Mononuclear cell (primary cell): Measurements from ENCODE around the gene FADS3. TPM values are rescaled to one million over a fixed set of nuclear protein-coding genes. Genes with fewer than 3 reads are reported as not detected.

Experiments used
- H3K27me3 ChIP-seq: 2 replicates; pipeline ENCODE4 v1.6.0; 2011; ENCODE audit warnings: low read length, control low read depth; ENCODE audit not compliant: insufficient read depth
- H3K4me1 ChIP-seq: 2 replicates; pipeline ENCODE4 v1.5.1; 2011; ENCODE audit warnings: mild to moderate bottlenecking, low read length, control low read depth; ENCODE audit not compliant: insufficient read depth
- H3K4me3 ChIP-seq: 2 replicates; pipeline ENCODE4 v1.5.1; 2011; ENCODE audit warnings: mild to moderate bottlenecking, low read length, moderate library complexity
- H3K9me3 ChIP-seq: 2 replicates; pipeline ENCODE4 v1.5.1; 2011; ENCODE audit warnings: low read depth, mild to moderate bottlenecking, control low read depth, low read length
- total RNA-seq: library from RNA; depleted of rRNA; stranded (reverse); fragments of >200 nt; gene quantifications from one replicate; pipeline ENCODE4 v1.2.3, GENCODE V29; 2012

The FADS3 gene
- total RNA-seq, 1 donor: 7.0 TPM

DNA sequence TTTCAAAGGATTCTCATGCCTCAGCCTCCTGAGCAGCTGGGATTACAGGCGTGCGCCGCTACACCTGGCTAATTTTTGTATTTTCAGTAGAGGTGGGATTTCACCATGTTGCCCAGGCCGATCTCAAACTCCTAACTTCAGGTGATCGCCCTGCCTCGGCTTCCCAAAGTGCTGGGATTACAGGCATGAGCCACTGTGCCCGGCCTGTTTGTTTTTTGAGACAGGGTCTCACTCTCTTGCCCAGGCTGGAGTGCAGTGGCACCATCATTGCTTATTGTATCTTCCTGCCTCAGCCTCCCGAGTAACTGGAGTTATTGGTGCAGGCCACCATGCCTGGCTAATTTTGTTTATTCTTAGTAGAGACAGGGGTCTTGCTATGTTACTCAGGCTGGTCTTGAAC is 55.2 kb downstream of the FADS3 start:
- Histone ChIP-seq H3K4me1 (peaks cover 43% of the 10 kb centered on the region), H3K9me3 (no peaks in the 10 kb centered on the region), H3K4me3 (no peak overlapping the region), H3K27me3 (no peaks in the 10 kb centered on the region)

DNA sequence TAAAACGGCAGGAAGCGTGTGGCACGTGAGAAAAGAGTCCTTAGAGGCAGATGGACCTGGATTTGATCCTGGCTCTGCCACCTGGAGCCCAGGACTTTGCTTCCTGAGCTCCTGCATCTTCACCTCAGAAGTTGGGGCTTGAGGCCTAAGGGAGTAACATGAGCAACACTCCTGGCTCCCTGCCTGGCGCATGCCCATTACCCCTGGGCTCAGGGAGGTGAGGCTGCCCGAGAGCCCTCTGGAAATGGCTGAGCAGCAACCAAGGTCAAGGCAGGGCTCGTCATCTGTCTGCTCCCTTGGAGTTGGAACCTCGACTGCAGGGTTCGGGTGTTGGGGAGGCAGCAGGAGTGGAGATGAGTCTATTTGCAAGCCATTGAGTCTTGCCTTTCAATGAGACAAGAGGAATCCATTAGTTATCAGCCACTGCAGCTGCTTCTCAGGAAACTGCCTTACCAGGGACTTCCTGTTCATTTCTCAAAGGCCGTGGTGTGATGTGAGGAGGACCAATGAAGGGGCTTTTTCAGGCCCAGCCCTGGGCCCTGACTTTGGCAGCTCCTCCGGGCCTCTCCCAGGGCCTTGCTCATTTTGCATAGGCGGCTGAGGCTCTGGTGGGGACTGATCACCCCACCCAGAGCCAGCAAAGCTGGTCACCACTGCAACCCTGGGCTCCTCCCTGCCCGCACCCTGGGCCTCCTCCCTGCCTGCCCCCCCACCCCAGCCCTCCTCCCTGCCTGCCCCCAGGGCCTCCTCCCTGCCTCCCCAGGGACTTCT is 56.9 kb downstream of the FADS3 start:
- H3K4me3 ChIP-seq: no peak overlapping the region
- H3K27me3 ChIP-seq: no peaks in the 10 kb centered on the region
- peaks cover 60% of the 10 kb centered on the region for H3K4me1 ChIP-seq
- no peaks in the 10 kb centered on the region for H3K9me3 ChIP-seq

DNA sequence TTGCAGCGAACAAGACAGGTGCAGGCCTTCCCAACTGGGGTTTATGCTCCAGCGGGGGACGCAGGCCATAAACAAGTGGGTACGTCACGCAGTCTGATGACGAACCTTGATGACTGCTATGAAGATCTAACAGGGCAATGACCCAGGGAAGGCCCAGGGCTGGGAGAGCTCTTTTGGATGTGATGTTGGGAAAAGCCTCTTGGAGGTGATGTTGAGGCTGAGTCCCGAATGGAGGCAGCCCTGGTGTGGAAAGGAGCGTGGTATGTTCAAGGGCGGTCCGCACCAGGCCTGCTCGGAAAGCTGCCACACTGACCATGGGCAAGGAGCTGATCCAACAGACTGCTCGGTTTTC is 57.4 kb downstream of the FADS3 start:
- no peaks in the 10 kb centered on the region for H3K27me3 ChIP-seq
- H3K4me1 ChIP-seq: peaks cover 66% of the 10 kb centered on the region
- H3K9me3 ChIP-seq: no peaks in the 10 kb centered on the region
- no peak overlapping the region for H3K4me3 ChIP-seq

DNA sequence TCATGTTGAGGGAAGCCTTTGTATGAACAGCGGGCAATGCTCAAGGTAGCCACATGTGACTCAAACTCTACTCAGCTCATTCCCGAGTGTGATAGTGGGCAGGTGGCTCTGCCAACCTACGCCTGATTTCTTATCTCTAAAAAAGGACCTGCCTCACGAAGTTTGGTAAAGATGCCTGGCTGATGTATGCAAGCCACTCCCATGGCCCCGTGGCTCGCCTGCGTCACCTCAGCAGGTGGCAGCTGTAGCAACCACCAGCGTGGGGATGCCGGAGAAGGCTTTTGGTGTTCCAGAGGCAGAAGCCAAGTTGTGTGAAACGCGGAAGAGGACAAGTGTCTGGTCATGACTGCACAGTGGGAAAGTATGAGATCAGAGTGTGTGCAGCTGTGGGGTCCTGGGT is 57.9 kb downstream of the FADS3 start:
- H3K4me3 ChIP-seq: no peak overlapping the region
- peaks cover 70% of the 10 kb centered on the region for H3K4me1 ChIP-seq
- peaks cover 4% of the 10 kb centered on the region for H3K27me3 ChIP-seq
- no peaks in the 10 kb centered on the region for H3K9me3 ChIP-seq

DNA sequence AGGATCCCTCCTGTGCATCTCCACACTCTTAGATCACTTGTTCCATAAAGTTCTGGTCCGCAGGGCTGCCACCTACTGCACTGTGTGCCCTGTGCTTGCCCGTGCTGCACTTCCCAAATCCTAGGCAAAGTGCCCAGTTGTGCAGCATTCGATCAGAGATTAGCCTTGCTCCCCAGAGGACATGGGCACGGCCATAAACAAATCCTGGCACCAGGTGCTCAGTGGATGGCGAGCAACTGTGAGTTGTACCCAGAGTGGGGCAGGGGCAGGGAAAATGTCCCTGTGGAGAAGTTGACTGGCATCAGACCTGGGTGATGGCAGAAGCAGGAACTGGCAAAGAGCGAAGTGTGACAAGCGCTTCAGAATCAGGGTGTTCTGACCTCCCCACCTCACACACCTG is 58.6 kb downstream of the FADS3 start:
- Histone ChIP-seq H3K9me3 (no peaks in the 10 kb centered on the region), H3K4me1 (peaks cover 77% of the 10 kb centered on the region), H3K4me3 (no peak overlapping the region), H3K27me3 (peaks cover 5% of the 10 kb centered on the region)

DNA sequence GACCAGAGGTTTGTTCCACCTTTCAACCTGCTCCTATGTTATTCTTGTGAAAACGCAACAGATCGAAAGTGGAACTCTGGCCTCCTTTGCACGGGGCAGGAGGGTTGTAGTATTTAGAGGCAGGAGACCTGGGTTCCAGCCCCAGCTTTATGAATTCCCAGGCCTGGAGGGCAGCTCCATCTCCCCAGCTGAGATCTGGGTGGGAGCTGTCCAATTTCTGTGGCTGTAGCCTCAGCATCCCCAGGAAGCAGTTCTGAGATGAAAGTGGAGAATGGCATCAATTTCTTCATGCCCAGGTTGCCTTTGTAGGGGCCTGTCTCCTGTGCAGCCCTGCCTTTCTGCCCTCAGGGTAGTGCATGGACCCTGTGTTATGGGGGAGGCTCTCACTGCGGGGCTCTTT is 59.1 kb downstream of the FADS3 start:
- no peaks in the 10 kb centered on the region for H3K9me3 ChIP-seq

DNA sequence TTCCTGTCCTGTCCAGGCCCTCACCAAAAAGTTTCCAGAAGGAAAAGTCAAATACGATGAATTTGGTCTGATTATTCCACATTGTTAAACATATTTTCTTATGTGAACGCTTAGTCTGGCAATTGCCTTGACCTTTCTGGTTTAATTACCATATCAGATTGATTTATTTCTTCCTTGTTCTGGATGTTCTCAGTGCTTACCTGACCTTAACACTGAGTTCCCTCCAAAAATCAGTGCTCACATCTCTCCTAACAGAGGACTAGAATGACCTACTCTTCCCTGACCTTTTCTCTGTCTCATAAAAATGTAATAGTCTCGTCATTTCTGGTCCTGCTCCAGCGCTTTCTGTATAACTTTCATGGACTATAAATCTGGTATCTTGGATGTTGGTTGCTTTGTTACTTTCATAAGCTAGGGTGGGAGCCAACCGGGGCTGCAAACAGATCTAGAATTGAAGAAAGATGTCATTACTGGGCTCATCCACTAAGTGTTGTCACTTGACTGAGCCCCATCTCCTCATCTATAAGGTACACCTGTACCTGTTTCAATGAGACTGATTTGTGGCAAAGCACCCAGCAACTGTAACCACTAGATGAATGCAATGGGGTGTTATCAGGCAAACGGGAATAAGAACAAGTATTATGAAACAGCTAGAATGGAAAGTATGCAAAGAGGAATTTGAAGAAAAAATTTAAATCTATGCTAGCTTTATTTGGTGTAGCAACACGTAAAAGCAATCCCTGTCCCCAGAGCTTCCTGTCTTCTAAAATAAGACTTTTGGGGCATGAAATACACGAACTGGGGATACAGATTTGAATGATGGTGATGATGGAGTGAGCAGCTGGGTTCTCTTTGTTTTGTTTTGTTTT is 60.9 kb downstream of the FADS3 start:
- peaks cover 79% of the 10 kb centered on the region for H3K4me1 ChIP-seq
- peaks cover 5% of the 10 kb centered on the region for H3K27me3 ChIP-seq
- H3K4me3 ChIP-seq: no peak overlapping the region
- no peaks in the 10 kb centered on the region for H3K9me3 ChIP-seq

More for the DNA sequence above, 59.1 kb downstream of the FADS3 start:
- Histone ChIP-seq H3K4me1 (peaks cover 83% of the 10 kb centered on the region), H3K4me3 (no peak overlapping the region), H3K27me3 (peaks cover 5% of the 10 kb centered on the region)

DNA sequence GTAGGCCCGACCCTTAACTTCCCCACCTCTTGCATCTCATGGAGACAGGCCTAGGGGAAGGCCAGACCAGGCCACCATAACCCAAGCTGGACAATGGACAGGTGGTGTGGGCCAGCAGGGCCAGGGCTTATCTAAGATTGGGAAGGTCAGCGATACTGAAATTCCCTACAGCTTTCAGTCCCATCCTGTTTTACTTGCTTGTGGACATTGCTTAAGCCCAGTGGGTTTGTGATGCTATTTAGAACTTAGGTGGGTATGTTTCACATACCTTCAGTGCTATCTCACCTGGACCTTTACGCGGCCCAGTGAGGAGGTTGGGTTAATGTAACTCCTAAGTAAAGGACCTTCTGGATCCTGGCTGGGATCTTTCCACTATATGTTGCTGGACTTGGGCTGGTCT is 61.5 kb downstream of the FADS3 start:
- Histone ChIP-seq H3K4me3 (no peak overlapping the region), H3K9me3 (no peaks in the 10 kb centered on the region), H3K4me1 (peaks cover 73% of the 10 kb centered on the region)

DNA sequence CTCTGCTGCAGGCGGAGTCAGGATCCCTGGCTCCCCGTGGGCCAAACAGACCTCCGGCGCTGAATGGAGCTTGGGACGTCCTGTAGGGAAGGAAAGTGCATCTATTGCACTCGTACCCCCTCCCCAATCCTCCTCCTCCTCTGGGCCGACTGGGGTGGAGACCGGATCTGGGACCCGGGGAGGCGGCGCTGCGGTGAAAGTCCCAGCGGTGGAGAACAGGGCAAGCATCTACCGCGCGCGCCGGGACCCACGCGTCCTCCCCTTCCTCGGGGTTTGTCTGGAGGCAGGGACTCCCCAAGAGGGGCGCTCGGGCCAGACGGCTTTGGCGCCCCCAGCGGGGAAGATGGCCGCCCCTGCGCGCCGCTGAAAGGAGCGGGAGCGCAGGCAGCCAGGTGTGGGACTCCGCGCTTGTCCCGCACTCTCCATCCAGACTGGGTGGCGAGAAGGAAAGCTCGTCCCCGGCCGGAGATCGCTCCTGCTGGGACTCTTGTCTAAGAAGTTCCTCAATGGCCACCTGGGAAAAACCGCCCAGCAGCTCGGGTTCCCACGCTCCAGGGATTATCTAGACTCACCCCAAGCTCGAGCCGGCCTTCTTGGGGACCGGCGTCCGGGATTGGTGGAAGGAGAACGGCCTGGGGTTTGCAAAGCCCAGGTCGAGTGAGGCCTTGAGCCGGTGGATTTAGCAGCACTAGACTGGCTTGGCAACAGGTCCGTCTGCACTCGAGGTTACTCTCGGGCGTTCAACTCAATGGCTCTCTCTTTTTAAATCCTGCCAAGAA is 62.5 kb downstream of the FADS3 start:
- H3K4me3 ChIP-seq: peak overlapping the region; percentile 41
- no peaks in the 10 kb centered on the region for H3K9me3 ChIP-seq
- peaks cover 63% of the 10 kb centered on the region for H3K4me1 ChIP-seq
- H3K27me3 ChIP-seq: peaks cover 5% of the 10 kb centered on the region

More for the DNA sequence above, 61.5 kb downstream of the FADS3 start:
- peaks cover 5% of the 10 kb centered on the region for H3K27me3 ChIP-seq

DNA sequence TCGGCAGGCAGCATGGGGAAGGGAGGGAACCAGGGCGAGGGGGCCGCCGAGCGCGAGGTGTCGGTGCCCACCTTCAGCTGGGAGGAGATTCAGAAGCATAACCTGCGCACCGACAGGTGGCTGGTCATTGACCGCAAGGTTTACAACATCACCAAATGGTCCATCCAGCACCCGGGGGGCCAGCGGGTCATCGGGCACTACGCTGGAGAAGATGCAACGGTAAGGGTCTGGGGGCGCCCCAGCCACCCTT is 63.0 kb downstream of the FADS3 start:
- Histone ChIP-seq H3K9me3 (no peaks in the 10 kb centered on the region), H3K4me1 (peaks cover 59% of the 10 kb centered on the region), H3K4me3 (peak overlapping the region; percentile 41), H3K27me3 (peaks cover 5% of the 10 kb centered on the region)

DNA sequence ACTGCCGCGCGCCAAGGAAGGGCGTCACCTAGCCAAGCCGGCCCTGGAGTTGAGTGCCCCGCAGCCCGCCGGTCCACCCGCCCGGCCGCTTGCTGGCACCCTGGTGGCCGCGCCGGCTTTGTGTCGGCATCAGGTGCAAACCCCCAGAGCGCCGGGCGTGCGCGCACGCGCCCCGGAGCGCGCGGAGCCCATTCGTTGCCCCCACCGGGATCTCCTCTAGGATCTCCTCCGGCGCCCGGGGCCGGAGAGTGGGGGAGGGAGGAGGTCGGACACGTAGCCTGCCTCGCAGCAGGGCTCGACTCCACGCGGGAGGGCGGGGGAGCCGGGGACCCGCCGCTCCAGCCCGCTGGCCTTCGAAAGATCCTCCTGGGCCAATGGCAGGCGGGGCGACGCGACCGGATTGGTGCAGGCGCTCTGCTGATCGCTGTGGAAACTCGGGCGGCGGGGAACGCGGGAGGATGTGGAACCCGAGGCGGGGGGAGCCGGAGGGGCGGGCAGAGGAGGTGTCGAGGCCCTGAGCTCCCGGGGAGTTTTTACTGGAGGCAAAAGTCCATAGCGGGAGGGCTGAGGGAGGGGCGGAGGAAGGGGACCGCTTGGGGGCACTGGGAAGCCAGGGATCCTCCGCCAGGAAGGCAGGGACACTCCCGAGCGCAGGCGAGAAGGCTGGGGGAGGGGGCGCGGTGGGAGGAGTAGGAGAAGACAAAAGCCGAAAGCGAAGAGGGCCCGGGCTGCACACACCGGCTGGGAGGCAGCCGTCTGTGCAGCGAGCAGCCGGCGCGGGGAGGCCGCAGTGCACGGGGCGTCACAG is 63.6 kb downstream of the FADS3 start, which contains the start of gene FADS2:
TSS of gene FADS2 (plus strand) at position 730 of the 808 bp plus-strand sequence. CDS start 91 bp downstream, outside the sequence.
- Histone ChIP-seq H3K4me1 (peaks cover 59% of the 10 kb centered on the region), H3K27me3 (peaks cover 5% of the 10 kb centered on the region), H3K9me3 (no peaks in the 10 kb centered on the region), H3K4me3 (peak within 1 kb of the TSS; percentile 41)

DNA sequence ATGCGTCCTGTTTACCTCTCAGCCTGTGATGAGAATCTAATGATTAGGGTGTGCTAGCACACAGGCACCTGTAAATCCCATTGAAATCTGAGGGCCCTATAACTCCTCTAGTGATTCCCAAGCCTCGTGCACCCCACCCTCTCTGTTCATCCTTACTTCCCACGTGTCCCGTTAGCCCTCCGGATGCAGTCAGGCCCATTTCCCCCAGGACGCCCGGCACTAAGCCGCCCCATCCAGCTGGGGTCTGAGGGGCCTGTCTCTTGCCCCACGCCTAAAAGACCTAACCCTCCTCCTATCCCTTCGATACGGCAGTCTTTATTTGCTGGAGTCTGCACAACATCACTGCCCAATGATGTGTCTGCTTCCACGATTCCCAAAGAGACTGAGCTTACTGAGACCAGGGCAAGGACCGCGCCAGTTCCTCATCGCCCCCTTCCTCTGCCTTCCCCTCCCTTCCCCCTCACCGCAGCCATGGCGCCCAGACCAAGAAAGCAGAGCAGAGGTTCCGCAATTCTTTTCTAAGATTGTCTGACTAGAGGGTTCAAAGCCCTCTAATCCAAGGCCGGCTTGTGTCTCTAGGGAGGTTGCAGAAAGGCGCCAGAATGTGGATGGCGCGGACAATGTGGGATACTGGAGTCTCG is 64.3 kb downstream of the FADS3 start:
- H3K9me3 ChIP-seq: no peaks in the 10 kb centered on the region
- peak overlapping the region; percentile 41 for H3K4me3 ChIP-seq
- H3K4me1 ChIP-seq: peaks cover 54% of the 10 kb centered on the region
- peaks cover 5% of the 10 kb centered on the region for H3K27me3 ChIP-seq
